Measurements from ENCODE around the gene TBC1D2B. TPM values are rescaled to one million over a fixed set of nuclear protein-coding genes. Genes with fewer than 3 reads are reported as not detected.

The TBC1D2B gene
- total RNA-seq, 1 donor from 2014 or later, result 10.6 TPM

DNA sequence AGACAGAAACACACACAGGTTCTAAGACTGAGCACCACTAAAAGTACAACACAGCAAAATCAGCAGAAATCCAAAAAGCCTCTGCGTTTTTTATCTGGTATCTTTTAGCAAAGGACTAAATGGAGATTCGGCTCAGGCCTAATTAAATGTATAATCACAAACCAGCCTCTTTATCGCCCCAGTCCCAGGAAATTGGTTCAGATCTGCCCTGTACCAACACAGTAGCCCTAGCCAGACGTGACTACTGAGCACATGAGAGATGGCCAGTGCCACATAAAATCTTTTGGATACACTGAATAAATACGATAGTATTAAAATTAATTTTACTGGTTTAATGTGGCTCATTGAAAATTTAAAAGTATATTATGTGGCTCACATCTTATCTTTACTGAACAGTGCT is 19.7 kb downstream of the TBC1D2B start:
- FAIRE-seq, result no peak
- DNase-seq (ENCODE audit: low spot score in 2 of 2), result no peak

DNA sequence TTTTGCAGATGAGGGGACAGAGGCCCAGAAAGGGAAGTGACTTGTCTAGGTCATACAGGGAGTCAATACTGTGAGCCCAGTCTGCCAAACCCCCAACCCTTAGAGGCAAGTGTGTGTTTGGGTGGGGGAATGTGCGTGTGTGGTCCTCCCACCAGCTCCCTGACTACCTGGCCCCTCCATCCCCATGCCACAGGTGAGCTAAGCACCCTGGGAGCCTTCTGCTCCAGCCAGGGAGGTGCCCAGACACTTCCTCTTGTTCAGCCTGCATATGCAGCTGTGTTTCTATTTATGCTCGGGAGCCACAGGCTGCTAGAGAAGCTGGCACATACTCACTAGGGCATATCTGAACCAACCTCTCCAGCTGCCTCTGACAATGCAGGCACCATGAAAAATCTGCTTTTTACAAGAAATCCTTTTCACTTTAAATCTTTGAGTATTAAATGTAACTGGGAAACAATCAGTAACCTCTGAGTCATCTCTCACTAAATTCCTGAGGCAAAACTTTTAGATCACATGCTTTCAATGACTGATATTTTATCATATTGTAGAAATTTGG is 20.7 kb downstream of the TBC1D2B start:
- FAIRE-seq (no peak), DNase-seq (ENCODE audit: low spot score in 2 of 2) (no peak)

DNA sequence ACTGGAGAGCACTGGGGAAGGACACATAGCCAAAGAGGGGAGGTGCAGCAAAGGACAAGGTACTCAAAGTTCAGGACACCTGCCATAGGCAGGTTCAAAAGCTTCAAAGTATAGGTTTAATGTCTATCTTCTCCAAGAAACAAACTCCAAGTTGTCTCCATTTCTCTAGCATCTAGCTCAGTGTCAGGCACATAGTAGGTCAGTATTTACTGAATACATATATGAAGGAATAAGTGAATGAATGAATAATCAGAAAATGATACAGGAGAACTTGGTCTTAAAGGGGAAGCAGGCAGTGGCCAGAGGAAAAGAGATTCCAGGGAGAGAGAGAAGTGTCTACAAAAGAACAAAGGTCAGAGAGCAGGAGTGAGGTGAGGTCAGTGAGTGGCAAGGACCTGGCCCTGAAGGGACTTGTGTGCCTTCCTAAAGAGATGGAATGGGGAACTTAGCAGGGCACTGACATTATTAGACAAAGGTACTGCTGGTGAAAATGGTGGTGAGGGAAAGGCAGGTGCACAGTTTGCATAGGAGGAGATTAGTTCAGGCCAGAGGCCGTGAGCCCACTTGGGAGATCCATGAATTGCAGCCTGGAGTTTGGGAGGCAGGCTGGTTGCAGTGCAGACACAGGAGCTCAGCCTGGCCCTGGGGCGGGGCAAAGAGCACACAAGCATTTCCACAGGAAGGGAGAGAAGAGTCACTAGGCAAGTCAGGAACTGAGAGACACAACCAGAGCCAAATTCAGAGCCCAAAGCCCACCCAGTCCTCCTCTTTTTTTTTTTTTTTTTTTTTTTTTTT is 21.4 kb downstream of the TBC1D2B start:
- FAIRE-seq (no peak), DNase-seq (ENCODE audit: low spot score in 2 of 2) (no peak)

DNA sequence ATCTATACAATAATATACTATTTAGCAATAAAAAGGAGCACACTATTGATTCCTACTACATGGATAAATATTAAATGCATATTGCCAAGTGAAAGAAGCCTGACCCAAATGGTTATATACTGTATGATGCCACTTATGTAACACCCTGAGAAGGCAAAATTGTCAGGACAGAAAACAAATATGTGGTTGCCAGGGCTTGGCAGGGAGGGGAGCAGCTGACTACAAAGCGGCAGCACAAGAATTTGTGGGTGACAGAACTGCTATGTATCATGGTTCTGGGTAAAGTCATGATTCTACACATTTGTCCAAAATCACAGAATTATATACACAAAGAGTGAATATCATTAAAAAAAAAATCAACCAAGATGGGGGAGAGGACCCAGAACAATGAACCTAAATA is 22.5 kb downstream of the TBC1D2B start:
- DNase-seq (ENCODE audit: low spot score in 2 of 2) (no peak), FAIRE-seq (no peak)

DNA sequence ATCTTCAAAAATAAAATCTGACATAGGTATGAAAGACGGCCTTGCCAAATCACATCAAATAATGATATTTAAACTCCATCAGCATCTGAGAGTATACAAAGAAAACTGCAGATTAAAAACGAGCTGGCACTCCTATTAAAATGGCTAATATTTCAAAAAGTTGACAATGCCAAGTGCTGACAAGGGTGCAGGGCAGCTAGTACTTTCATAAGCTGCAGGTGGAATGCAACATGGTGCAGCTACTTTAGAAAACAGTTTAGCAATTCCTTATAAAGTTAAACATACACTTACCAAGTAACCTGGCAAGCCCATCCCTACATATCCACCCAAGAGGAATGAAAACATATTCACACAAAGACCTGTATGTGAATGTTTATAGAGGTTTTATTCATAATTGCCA is 23.0 kb downstream of the TBC1D2B start:
- FAIRE-seq (no peak), DNase-seq (ENCODE audit: low spot score in 2 of 2) (no peak)

- FAIRE-seq (no peak), DNase-seq (ENCODE audit: low spot score in 2 of 2) (no peak)
Measured at GRCh38 chr15:78052545-78052944, 25.0 kb downstream of the TBC1D2B start.

GRCh38 chr15:78052001-78052401 is 25.5 kb downstream of the TBC1D2B start:
- no peak for DNase-seq (ENCODE audit: low spot score in 2 of 2)
- FAIRE-seq, result no peak

DNA sequence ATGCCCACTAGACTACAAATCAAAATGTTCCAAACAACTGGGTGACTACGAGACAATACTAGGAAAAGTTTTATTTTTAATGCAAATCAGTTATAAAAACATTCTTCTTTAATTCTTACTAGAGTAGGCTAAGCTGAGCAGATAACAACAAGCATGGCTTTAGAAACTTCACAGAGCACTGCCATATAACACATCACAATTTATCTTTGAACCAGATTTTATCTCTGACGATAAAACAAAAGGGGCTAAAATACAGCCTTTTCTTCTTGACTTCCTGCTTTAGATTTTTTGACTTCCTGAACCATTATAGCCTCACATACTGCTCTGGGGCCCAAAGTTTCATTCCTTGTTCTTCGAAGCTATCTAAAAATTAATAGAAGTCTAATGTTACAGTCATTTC is 25.9 kb downstream of the TBC1D2B start:
- FAIRE-seq (no peak), DNase-seq (ENCODE audit: low spot score in 2 of 2) (no peak)

GRCh38 chr15:78050826-78051225 is 26.7 kb downstream of the TBC1D2B start:
- FAIRE-seq (no peak), DNase-seq (ENCODE audit: low spot score in 2 of 2) (no peak)

GRCh38 chr15:78050441-78050809 is 27.1 kb downstream of the TBC1D2B start:
- DNase-seq (ENCODE audit: low spot score in 2 of 2) (no peak), FAIRE-seq (no peak)

GRCh38 chr15:78049691-78050440 is 27.6 kb downstream of the TBC1D2B start:
- no peak for DNase-seq (ENCODE audit: low spot score in 2 of 2)
- FAIRE-seq, result no peak

GRCh38 chr15:78048628-78048920 is 28.9 kb downstream of the TBC1D2B start:
- DNase-seq (ENCODE audit: low spot score in 2 of 2), result no peak
- no peak for FAIRE-seq

DNA sequence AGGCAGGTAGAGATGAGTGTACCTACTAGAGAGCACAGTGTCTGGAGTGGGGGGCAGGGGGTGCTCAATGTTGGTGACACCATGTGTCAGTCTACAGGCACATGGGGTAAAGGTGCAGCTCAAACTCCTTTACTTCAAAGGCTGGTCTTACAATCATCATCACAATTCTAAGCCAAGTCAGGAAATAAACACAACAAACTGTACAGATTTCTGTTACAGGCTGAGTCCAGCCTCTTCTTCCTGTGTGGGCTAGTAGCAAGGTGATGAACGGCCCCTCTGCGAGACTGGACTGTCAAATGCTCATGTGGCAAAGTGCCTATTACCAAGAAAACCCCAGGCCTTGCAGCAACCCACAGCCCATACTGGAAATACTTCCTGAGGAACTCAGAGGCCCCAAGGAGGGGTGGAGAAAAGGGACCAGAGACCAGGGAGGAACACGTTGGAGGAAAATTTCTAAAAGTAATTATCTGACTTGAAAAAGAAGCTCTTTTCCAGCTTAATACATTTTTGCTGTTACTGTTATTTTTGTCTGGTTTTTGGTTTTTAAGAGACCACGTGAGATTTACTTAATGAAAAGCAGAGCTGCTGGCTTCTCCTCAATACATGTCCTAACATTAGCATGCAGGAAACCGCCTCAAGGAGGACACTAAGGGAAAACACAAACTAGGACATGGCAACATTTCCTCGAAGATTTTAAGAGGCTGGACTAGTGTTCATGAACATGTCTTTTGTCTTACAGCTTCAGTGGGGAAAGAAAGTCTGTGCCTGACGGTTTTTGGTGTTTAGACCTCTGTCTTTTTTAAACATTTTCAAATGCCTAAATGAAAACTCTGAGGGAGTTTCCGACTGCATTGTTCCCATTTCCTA is 29.5 kb downstream of the TBC1D2B start:
- no peak for DNase-seq (ENCODE audit: low spot score in 2 of 2)
- no peak for FAIRE-seq

DNA sequence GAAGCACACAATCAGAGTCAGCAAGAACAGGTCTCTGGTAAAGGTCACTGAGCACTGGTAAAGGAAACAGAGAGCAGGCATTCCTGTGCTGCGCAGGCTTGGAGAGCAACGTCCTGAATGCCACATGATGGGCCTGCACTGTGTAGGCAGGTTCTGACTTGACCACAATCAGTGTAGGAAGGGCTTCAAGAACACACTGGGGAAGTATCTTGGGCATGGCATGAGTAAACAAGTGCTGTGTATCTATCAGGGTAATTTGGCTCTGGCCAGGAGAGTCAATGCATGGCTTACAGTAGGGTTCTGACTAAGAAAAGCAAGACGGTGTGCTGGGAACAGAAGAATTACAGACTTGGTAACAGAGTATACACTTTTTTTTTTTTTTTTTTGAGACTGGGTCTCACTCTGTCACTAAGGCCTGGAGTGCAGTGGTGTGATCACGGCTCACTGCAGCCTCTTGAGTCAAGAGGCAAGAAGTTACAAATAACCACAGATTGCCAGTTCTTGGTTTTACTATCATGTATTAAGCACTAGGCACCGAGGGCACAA is 30.6 kb downstream of the TBC1D2B start:
- FAIRE-seq, result no peak

DNA sequence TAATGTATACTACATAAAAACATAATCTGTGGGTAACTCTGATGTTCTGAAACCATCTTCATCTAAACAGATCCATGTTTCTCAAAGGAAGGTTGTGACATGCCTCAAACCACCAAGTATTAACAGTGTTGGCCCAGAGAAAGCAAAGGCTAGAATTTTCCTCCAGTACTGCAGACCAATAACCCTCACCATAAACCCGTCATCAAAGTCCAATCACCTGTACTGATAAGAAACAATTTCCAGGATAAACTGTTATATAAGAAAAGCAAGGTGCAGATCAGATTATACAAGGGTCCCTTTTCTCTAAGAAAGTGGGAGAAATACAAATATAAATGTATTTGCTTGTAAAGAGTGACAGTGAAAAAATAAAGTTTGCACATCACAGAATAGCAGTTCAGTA is 32.3 kb downstream of the TBC1D2B start:
- no peak for FAIRE-seq
- DNase-seq (ENCODE audit: low spot score in 2 of 2), result no peak

More for the DNA sequence above, 30.6 kb downstream of the TBC1D2B start:
- no peak for DNase-seq (ENCODE audit: low spot score in 2 of 2)

DNA sequence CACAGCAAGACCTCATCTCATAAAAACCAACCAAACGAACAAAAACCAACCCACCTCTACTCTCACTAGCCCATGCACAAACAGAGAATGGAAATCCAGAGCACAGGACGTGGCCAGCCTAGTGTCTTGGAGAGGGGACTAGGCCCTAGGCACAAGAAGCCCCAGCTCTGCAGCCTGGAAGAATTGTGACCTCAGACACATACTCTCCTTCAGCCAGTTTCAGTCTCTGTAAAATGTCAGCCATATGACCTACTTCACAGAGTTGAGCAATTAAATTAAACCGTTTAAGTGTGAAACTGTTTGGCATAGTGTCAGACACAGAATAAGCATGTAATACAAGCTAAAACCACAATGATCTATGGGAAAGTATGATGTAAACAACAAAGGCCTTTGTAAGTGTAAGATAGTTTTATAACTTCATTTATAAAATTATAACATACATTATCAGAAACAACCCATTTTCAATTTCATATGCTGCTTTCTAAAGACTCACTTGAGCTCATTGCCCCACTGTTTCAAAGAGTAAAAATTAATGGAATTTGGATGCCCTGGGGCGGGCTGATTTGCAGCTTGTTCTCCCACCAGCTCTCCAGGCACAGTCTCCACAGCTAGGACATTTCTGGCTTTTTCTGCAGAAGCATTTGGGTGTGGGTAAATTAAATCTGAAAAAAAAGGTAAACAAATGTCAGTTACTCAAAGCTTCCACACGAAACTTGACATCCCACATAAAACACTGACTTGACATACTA is 32.9 kb downstream of the TBC1D2B start:
- DNase-seq (ENCODE audit: low spot score in 2 of 2), result no peak
- FAIRE-seq, result no peak

GRCh38 chr15:78041946-78042345 is 35.6 kb downstream of the TBC1D2B start:
- FAIRE-seq, result no peak
- no peak for DNase-seq (ENCODE audit: low spot score in 2 of 2)

DNA sequence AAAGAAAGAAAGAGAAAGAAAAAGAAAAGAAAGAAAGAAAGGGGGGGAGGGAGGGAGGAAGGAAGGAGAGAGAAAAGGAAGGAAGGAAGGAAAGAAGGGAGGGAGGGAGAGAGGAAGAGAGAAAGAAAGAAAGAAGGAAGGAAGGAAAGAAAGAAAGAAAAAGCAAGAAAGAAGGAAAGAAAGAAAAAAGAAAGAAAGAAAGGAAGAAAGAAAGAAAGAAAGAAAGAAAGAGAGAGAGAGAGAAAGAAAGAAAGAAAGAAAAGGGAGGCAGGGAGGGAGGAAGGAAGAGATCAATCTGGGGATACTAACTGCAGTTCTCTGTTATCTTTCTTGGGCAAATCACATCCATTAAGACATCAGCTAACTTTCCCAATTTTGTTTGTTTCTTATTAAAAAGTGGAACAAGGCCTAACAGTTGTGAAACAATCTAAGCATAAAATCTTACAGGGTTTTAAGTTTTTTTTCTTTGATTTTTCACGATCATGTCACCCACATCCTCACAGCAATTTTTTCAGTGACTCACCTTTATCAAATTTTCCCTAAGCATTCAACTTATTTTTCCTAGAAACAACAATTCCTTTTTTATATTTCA is 36.8 kb downstream of the TBC1D2B start:
- no peak for FAIRE-seq

DNA sequence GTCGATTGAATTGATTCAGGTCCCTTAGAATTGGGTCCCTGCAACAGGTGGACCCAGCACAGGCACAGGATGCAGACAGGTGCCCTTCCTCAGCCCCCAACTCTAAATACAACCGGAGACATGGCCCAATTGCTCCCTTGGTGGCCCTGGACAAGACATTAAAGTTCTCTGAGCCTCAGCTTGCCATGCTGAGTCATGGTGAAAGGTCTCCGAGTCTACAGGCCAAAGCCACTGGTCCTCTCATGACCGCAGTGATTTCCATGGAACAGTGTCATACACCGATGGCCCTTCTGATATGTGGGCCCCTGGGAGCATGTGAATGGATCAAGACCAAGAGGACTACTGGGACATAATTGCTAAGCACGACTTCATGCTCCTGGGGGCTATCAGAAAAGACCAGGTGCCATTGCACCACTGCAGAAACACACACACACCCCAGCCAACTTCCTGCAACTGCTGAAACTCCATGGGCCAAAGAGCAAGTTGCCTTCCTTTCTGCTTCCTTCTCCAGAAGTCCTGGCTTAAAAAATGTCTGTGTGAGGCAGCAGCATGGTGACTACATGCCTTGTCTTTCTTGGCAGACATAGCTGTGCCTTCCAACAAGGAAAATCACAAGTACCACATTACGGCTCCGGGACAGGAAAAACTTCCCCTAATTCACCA is 38.8 kb downstream of the TBC1D2B start:
- FAIRE-seq, result no peak

More for the DNA sequence above, 36.8 kb downstream of the TBC1D2B start:
- DNase-seq (ENCODE audit: low spot score in 2 of 2), result no peak

More for the DNA sequence above, 38.8 kb downstream of the TBC1D2B start:
- DNase-seq (ENCODE audit: low spot score in 2 of 2), result no peak
